ENCODE measurements around the gene UBAC1.

Gene UBAC1

GRCh38 chr9:135961811-135962695, 880 bp upstream of the UBAC1 start:
- Histone ChIP-seq H4K20me1 (ENCODE audit: insufficient read depth) (no peaks in the 10 kb centered on the region), H3K27me3 (ENCODE audit: insufficient read depth, low read depth) (peaks cover 23% of the 10 kb centered on the region; the same call in 1 of the 2 replicates), H3K4me2 (peak overlapping the region; percentile 45; the same call in 1 of the 2 replicates), H2AFZ (ENCODE audit: low read depth) (peak overlapping the region; percentile 19; the same call in 1 of the 2 replicates), H3K4me3 (IDR thresholded peaks at IDR 0.05; ENCODE audit: insufficient read depth, low read depth, low read length) (no peak overlapping the region), H3K79me2 (ENCODE audit: insufficient read depth, low read depth) (peaks cover 33% of the 10 kb centered on the region; the same call in 1 of the 2 replicates), H3K36me3 (ENCODE audit: insufficient read depth) (no peaks in the 10 kb centered on the region), H3K4me1 (ENCODE audit: low read depth, poor library complexity, severe bottlenecking) (peaks cover 22% of the 10 kb centered on the region), H3K9ac (no peak overlapping the region), H3K27ac (no peak overlapping the region)
- no peak for TF ChIP-seq CTCF (conservative IDR thresholded peaks at IDR 0.05; ENCODE audit: low read depth, low read length)

GRCh38 chr9:135960411-135961276, 529 bp downstream of the UBAC1 start:
- no peak overlapping the region for H3K27ac ChIP-seq
- H2AFZ ChIP-seq (ENCODE audit: low read depth), result peak overlapping the region; percentile 69

GRCh38 chr9:135959814-135960213, 1.4 kb downstream of the UBAC1 start:
- H3K9ac ChIP-seq, result no peak overlapping the region
- no peaks in the 10 kb centered on the region for H3K36me3 ChIP-seq (ENCODE audit: insufficient read depth)
- no peak overlapping the region for H2AFZ ChIP-seq (ENCODE audit: low read depth)
- no peak overlapping the region for H3K27ac ChIP-seq
- no peak overlapping the region for H3K4me3 ChIP-seq (IDR thresholded peaks at IDR 0.05; ENCODE audit: insufficient read depth, low read depth, low read length)
- H3K4me2 ChIP-seq, result peak overlapping the region; percentile 93
- peaks cover 22% of the 10 kb centered on the region; the same call in 1 of the 2 replicates for H3K27me3 ChIP-seq (ENCODE audit: insufficient read depth, low read depth)
- H4K20me1 ChIP-seq (ENCODE audit: insufficient read depth), result no peaks in the 10 kb centered on the region
- peaks cover 16% of the 10 kb centered on the region for H3K4me1 ChIP-seq (ENCODE audit: low read depth, poor library complexity, severe bottlenecking)
- H3K79me2 ChIP-seq (ENCODE audit: insufficient read depth, low read depth), result peaks cover 38% of the 10 kb centered on the region; the same call in 1 of the 2 replicates
- TF ChIP-seq CTCF (conservative IDR thresholded peaks at IDR 0.05; ENCODE audit: low read depth, low read length), result no peak

More at GRCh38 chr9:135960411-135961276, 529 bp downstream of the UBAC1 start:
- H4K20me1 ChIP-seq (ENCODE audit: insufficient read depth), result no peaks in the 10 kb centered on the region
- peak overlapping the region; percentile 60 for H3K9ac ChIP-seq
- H3K4me2 ChIP-seq, result peak overlapping the region; percentile 93
- H3K36me3 ChIP-seq (ENCODE audit: insufficient read depth), result no peaks in the 10 kb centered on the region
- H3K79me2 ChIP-seq (ENCODE audit: insufficient read depth, low read depth), result peaks cover 38% of the 10 kb centered on the region; the same call in 1 of the 2 replicates
- H3K4me1 ChIP-seq (ENCODE audit: low read depth, poor library complexity, severe bottlenecking), result peaks cover 16% of the 10 kb centered on the region
- H3K27me3 ChIP-seq (ENCODE audit: insufficient read depth, low read depth), result peaks cover 23% of the 10 kb centered on the region; the same call in 1 of the 2 replicates
- no peak overlapping the region for H3K4me3 ChIP-seq (IDR thresholded peaks at IDR 0.05; ENCODE audit: insufficient read depth, low read depth, low read length)
- TF ChIP-seq CTCF (conservative IDR thresholded peaks at IDR 0.05; ENCODE audit: low read depth, low read length), result no peak

- Histone ChIP-seq H3K36me3 (ENCODE audit: insufficient read depth) (no peaks in the 10 kb centered on the region), H3K79me2 (ENCODE audit: insufficient read depth, low read depth) (peaks cover 38% of the 10 kb centered on the region; the same call in 1 of the 2 replicates), H4K20me1 (ENCODE audit: insufficient read depth) (no peaks in the 10 kb centered on the region), H3K27ac (no peak overlapping the region), H3K9ac (no peak overlapping the region), H3K27me3 (ENCODE audit: insufficient read depth, low read depth) (peaks cover 15% of the 10 kb centered on the region; the same call in 1 of the 2 replicates), H3K4me1 (ENCODE audit: low read depth, poor library complexity, severe bottlenecking) (peaks cover 16% of the 10 kb centered on the region), H3K4me3 (IDR thresholded peaks at IDR 0.05; ENCODE audit: insufficient read depth, low read depth, low read length) (no peak overlapping the region), H3K4me2 (no peak overlapping the region), H2AFZ (ENCODE audit: low read depth) (no peak overlapping the region)
- no peak for TF ChIP-seq CTCF (conservative IDR thresholded peaks at IDR 0.05; ENCODE audit: low read depth, low read length)
Observed at GRCh38 chr9:135958485-135958884, 2.7 kb downstream of the UBAC1 start.

All from KMS-11 (cell line).